ENCODE measurements around the gene CLINT1.

Gene CLINT1

DNA sequence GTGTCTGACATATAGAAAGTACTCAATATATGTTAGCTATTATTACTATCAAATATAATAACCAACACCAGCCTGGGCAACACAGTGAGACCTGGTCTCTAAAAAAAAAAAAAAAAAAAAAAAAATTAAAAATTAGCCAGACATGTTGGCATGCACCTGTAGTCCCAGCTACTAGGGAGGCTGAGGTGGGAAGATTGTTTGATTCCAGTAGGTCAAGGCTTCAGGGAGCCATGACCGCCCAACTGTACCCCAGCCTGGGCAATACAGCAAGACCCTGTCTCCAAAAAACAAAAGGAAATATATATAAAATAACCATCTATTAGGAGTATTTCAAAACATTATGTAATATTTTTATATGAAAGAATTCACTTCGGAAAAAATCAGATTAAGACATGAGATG is 40.6 kb downstream of the CLINT1 start:
- no peak for DNase-seq

GRCh38 chr5:157817928-157818327 is 41.0 kb downstream of the CLINT1 start:
- DNase-seq, result no peak

DNA sequence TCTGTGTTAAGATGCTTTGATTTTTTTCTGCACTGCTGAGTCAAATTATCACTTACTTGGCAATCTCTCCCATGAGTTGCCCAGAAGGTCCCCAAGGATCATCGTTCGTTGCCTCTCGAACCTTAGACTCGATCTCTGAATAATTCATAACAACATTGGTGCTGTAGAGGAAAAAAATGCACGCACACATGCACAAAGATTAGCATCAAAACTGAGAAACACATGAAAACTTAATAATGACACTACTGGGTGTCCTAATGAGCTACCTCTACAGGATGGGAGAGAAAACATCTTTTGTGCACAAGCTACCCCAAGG is 41.6 kb downstream of the CLINT1 start:
- DNase-seq, result no peak

GRCh38 chr5:157816682-157817386 is 42.1 kb downstream of the CLINT1 start:
- DNase-seq, result no peak

DNA sequence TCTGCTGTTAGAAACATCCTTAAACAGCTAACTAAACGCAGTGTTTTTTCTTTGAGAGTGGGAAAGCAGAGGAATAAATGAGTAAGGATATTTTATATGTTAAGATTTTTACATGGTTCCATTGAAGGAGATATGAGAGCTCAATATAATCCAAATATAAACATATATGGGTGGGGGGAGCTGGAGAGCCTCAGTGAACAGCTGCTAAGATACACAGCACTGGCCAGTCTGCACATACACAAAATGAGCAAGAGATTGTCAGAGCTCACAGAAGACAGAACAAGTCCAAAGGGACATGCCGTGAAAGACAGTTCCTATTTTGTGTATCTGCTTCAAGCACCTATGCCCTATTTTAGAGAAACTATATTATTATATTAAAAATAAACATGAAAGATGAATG is 46.9 kb downstream of the CLINT1 start:
- no peak for DNase-seq

DNA sequence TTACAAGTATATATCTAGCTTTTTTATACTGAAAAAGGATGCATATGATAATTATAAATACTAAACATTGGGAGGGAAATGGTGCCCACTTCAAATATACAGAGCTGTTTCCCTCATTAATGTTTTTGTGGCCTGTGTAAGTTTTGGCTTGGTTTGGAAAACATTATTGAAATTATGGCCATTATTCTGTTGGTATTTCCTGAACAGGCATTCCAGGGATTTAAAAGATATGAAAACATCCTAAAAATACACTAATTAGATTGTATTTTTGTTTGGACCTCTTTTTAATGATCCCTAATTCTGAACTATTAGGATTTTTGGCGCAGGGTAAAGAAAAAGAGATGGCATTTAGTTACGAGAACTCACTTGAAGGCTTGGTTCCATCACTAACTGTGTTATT is 50.9 kb downstream of the CLINT1 start:
- no peak for DNase-seq

DNA sequence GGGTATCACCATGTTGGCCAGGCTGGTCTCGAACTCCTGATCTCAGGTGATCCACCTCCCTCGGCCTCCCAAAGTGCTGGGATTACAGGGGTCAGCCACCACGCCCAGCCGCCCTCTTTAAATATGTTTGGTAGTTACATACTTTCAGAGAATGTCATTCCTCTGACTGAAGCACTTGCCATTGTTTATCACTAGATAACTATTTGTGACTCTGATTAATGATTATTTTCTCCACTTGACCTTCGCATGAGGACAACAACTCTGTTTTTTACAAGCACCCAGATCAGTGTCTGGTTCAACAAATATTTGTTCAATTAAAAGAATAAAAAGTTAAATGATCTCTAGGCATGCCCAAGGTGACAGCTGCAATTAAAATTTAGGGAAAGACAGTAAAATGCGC is 56.2 kb downstream of the CLINT1 start:
- DNase-seq, result no peak

DNA sequence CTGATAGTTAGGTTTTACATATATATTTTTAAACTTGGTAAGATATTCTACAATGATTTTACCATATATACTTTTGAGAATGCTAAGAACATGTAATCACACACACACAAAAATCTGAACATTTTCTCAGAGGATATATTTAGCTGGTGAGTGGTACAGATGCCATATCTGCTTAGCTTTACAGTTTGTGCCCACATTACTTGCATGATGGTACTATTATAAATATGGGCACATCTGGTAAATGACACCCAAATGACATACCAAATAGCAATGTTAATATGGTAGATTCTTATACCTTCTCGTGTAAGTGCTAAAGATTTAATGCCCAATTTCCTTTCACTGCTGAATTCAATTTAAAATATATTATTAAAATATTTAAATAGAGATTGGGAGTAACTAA is 58.8 kb downstream of the CLINT1 start:
- DNase-seq, result no peak

- no peak for DNase-seq
Observed at GRCh38 chr5:157799578-157799977, 59.4 kb downstream of the CLINT1 start.

GRCh38 chr5:157793301-157793700 is 65.6 kb downstream of the CLINT1 start:
- DNase-seq, result peak; percentile 49

DNA sequence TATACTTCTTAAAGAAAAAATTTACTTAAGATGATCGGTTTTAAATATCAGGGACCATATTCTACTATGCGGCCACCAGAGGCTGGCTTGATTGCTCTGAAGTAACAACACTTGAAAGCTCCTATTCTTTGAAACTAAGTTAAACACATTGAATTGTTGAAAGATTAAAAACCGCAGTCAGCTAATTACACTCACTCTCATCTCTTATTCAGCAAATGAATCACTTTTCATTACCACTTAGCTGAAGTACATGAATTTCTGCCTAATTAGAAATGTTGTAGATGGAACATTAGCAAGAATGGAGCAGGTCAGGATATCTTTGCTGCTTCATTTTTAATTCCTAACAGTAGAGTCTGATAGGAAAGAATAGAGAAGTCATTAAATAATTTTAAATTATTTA is 73.1 kb downstream of the CLINT1 start:
- DNase-seq, result no peak

- no peak for DNase-seq
Observed at GRCh38 chr5:157779221-157779620, 79.7 kb downstream of the CLINT1 start.

DNA sequence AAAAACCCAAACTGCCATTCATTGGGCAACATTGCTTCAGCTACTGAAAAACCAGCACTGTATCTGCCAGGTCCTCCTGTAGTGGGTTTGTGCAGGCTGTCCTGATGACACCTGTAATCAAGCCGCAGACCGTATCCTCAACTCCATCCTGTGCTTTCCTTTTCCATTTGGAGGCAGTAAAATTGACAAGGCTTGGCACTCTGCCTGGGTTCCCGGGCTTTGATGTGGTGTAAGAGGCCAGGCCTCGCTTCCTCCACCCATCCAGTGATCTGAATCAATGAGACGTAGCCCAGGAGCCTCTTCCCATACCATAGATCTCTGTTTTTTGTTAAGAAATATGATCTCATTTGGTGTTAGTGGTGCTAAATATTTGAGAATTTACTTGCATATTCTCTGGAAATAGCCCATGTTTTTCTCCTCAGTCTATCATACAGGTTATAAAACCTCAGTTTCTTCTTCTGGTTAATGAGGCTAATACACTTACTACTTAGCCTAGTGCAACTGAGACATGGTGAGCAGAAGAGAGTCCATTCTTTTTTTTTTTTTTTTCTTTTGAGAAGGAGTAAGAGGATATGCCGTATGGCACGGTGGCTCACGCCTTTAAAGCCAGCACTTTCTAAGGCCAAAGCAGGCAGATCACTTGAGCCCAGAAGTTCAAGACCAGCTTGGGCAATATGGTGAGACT is 80.7 kb downstream of the CLINT1 start:
- no peak for DNase-seq

DNA sequence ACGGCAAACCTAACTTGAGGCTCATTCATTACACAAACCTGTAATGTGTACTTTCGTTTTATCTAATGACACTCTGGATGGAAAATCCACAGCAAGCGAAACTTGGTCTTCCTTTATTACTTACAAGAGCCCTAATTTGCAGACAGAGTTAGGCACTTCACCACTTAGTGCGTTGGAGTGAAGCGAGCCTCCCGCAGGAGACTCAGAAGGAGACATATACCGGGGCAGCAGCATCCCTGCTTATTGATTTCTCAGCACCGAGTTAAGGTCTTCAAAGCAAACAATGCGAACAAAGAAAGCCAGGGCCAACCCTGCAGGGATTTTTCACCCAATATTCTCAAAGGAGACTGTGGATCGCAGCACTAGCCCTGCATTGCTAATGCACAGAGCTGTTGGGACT is 86.8 kb downstream of the CLINT1 start:
- DNase-seq, result peak; percentile 45

DNA sequence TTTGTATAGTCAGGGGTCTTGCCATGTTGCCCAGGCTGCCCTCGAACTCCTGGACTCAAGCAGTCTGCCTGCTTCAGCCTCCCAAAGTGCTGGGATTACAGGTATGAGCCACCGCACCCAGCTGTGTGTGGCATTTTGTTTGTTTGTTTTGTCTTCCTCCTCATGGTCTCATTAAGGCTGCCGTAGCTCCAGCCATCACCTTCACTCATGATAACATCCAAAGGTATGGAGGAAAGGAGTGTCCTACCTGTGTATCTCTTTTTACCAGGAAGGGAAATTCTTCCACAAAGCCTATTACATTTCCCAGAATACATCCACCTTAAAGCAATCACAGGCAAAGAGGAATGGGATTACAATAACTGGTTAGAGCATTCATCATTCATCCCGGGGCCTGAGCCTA is 88.3 kb downstream of the CLINT1 start:
- no peak for DNase-seq

GRCh38 chr5:157767689-157768088 is 91.3 kb downstream of the CLINT1 start:
- no peak for DNase-seq

- no peak for DNase-seq
Observed at GRCh38 chr5:157766902-157767301, 92.0 kb downstream of the CLINT1 start.

DNA sequence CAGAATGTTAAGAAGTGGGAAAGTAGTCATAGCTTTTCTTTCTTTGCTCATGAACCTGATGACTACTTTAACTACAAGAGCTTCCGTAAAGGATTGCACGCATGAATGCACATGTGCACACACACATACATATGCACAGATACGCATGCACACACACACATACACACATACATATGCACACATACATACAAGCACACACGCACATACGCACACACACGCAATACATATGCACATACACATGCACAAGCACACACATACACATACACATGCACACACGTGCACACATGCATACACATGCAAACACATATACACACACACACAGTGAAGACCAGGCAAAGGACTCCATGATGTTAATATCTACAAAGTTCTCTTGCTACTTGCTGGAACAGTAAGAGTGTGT is 92.5 kb downstream of the CLINT1 start:
- DNase-seq, result no peak

GRCh38 chr5:157764531-157764930 is 94.4 kb downstream of the CLINT1 start:
- DNase-seq, result no peak

- peak; percentile 70 for DNase-seq
Observed at GRCh38 chr5:157761690-157762621, 97.0 kb downstream of the CLINT1 start.

GRCh38 chr5:157758706-157759105 is 100.2 kb downstream of the CLINT1 start:
- peak; percentile 30 for DNase-seq

DNA sequence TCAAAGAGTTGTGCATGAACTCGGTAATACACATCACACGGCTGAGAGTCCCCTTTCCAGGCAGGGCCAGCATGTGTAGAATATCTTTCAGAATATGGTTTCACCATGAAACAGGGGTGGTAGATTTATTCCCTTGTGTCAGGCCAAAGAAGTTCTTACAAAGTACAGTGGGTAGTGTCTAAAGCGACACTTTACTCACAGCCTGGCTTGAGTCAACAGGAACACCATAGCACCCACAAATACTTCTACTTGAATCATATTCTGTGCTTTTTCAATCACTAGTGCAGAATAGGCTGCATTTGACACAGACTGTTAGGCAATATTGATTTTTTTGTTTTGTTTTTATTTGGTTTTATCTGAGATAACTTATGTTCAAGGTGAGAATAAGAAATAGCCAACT is 102.8 kb downstream of the CLINT1 start:
- DNase-seq, result no peak

GRCh38 chr5:157750320-157750719 is 108.6 kb downstream of the CLINT1 start:
- DNase-seq, result no peak

GRCh38 chr5:157749462-157749799 is 109.5 kb downstream of the CLINT1 start:
- no peak for DNase-seq
